Measurements from ENCODE around the gene GOLGA6D.
"Not testable (repeated sequence)": the region's sequence is repeated elsewhere in the genome, so short reads cannot be mapped to it uniquely, and the experiment has no call there.

GOLGA6D gene

DNA sequence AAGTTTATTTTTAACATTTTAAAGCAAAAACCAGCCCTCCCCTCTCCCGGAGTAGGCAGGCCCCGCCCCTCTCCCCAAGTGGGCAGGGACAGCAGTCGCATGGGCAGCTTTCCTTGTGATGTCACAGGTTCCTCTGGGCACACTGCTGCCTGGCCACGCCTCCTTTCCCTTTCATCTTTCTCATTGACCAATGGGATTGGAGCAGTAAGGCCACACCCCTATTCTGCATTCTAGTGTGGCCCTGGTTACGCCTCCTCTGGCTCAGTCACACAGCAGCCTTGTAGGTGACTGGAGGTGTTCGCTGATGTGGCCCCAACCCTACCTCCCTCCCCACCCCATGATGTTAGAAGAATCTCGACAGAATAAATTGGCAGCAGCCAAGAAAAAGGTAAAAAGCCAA is at the start of gene GOLGA6D:
Gene GOLGA6D (plus strand): TSS at position 264 of the 400 bp plus-strand sequence. CDS start 41 bp downstream, at position 305.
- not testable (repeated sequence) for DNase-seq

- no peak for DNase-seq
These were observed 49.0 kb upstream of the GOLGA6D start for GRCh38 chr15:75233504-75234190.

GRCh38 chr15:75234191-75234810 is 48.3 kb upstream of the GOLGA6D start:
- DNase-seq = no peak

- DNase-seq = no peak
These were observed 47.5 kb upstream of the GOLGA6D start for GRCh38 chr15:75235051-75235673.

- DNase-seq = no peak
These were observed 46.6 kb upstream of the GOLGA6D start for GRCh38 chr15:75235760-75236729.

DNA sequence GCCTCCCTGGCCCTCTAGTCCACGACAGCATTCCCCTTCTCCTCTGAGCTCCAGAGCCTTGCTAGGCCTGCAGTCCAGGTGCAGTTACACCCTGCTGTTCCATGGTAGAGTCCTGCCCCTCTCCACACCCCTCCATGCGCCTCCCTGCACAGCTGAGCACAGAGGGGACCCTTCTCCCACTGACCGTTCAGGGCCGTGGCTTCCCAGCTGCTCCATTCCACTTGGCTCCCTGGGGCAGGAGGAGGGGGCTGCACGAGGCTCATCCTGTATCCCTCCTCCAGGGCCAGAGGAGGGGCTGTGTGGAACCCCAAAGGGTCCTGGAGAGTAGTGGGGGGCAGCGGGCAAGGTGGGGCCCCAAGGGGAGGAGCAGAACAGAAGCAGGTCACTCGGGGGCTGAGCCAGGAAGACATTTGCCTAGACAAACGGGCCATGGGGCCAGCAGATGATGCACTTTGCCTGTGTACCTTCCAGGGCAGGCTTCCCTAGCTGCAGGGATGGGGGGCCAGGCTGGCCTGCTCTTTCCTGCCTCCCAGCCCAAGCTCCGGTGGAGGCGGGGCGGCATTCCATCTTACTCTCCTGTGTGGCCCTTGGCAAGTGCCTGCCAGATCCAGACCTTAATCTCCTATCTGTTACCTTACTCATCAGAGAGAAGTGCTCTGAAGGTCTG is 45.2 kb upstream of the GOLGA6D start:
- DNase-seq = no peak

- no peak for DNase-seq
These were observed 44.5 kb upstream of the GOLGA6D start for GRCh38 chr15:75238150-75238549.

DNA sequence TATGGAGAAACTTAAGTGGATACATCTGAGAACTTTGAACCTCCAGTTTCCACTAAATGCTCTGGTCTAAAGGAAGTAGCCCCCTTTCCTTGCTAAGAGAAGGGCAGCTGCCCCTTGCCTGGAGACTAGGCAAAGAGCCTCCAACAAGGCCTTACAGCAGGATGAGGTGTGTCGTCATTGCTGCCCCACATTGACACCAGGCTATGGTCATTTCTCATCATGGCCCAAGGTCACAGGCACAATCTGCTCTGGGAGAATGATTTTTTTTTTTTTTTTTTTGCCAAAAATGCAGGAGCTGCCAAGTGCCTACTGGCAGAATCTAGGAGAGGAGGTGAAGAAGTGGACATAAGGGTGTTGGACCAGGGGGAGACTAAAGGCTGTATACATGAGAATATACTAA is 36.9 kb upstream of the GOLGA6D start:
- not testable (repeated sequence) for DNase-seq

DNA sequence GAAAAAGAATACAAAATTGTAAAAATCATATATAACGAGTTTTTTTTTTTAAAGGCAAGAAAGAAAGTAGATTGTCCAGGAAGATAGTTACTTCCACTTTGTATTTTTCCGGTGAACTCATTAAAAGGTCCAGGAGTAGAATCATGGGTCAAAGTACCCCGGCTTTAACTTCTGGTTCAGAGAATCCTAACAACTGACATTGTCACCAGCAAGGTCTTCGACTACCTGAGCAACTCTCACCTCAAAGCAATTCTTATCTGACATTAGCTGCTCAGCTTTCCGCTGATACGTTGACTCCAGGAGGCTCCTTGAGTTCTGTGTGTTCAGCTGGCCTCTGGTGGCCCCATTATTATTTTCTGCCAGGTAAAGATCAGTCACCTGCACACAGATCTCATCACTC is 33.6 kb upstream of the GOLGA6D start:
- not testable (repeated sequence) for DNase-seq

- DNase-seq = no peak
These were observed 32.9 kb upstream of the GOLGA6D start for GRCh38 chr15:75249726-75250125.

- not testable (repeated sequence) for DNase-seq
These were observed 31.3 kb upstream of the GOLGA6D start for GRCh38 chr15:75251343-75251742.

DNA sequence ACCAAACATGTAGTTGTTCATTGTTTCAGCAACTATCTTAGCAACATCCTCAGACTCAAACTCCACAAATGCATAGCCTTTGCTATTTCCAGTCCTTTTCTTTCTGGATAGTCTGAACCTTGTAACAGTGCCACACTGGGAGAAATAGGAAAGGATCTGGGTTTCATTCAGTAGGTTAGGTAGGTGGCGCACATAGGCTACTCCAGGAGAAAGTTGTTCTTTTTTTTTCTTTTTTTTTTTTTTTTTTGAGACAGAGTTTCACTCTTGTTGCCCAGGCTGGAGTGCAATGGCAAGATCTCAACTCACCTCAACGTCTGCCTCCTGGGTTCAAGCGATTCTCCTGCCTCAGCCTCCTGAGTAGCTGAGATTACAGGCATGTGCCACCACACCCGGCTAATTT is 30.4 kb upstream of the GOLGA6D start:
- not testable (repeated sequence) for DNase-seq

DNA sequence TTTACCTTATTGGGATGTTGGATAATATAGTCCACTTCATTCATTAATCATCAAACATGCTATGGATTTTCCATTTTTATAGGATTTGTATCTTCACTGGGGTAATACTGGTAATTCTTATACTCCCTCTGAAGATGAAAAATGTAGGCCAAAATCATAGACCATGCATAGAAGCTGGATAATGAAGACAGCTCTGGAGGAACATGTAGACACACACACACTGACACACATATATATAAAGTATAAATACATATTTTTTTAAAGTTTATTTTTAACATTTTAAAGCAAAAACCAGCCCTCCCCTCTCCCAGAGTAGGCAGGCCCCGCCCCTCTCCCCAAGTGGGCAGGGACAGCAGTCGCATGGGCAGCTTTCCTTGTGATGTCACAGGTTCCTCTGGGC is 24.6 kb upstream of the GOLGA6D start, which contains the start of gene GOLGA6C:
Gene GOLGA6C (plus strand): TSS at position 301 of the 400 bp plus-strand sequence. CDS start 265 bp downstream, outside the sequence.
- not testable (repeated sequence) for DNase-seq

GRCh38 chr15:75258620-75259343 is 23.9 kb upstream of the GOLGA6D start:
- not testable (repeated sequence) for DNase-seq

- not testable (repeated sequence) for DNase-seq
These were observed 22.8 kb upstream of the GOLGA6D start for GRCh38 chr15:75259873-75260272.

- not testable (repeated sequence) for DNase-seq
These were observed 8.8 kb upstream of the GOLGA6D start for GRCh38 chr15:75273751-75274359.

DNA sequence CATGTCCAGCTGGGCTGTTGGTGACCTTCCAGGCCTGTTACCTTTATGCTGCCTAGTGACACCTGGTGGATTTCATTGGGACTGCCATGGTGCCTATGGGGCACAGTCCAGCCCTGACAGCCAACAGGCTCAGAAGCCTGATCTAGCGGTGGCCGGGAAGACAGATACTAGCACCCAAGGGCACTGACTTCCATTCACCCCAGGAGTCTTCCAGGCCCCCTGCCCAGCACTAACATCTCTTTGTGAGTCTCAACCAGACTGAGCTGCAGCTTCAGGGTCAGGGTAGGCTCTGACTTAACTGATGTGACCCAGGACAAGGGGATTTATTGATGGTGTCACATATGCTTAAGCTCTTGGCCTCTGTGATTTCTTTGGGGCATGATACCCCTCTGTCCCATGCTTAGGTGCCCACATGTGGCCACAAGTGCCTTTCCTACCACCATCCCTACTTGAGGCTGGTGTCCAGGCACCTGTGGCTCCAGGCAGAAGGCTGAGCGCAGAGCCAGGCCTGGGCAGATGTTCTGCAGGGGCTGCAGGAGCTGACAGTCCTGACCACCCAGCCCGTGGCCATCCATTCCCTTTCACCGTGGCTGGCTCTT is 8.0 kb upstream of the GOLGA6D start:
- not testable (repeated sequence) for DNase-seq

- DNase-seq = not testable (repeated sequence)
These were observed 7.0 kb upstream of the GOLGA6D start for GRCh38 chr15:75275617-75276016.

GRCh38 chr15:75278497-75278896 is 4.1 kb upstream of the GOLGA6D start:
- DNase-seq = not testable (repeated sequence)

DNA sequence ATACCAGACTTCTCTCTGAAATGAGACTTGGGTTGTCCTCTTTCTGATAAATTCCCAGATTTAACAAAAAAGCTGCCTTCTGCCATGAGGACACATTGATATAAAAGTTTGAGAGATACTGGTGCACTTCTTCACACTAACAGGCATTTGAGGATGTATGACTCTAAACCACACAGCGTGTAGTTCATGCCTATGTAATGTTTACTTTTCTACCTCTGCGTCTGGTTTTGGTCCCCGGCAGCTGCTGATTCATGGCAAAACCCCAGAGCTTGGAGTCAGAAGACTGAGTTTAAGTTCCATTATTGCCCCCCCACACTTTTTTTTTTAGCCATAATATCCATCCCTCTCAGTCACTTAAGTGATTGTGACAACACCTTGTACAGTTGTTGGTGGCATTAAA is 1.5 kb downstream of the GOLGA6D start:
- DNase-seq = not testable (repeated sequence)

Data from NCI-H82 (cell line).